AG09319 (cell line): ENCODE data around the gene VAC14.
A peak's percentile ranks its signal among the peaks of the same experiment; 100 is the strongest.

Source experiments
- DNase-seq: peaks from one replicate; pipeline ENCODE4 v3.0.0-alpha.2; 2010; ENCODE audit warnings: low read depth; ENCODE audit errors: extremely low read depth
- CTCF ChIP-seq: IDR thresholded peaks from 2 replicates; pipeline ENCODE4 v1.5.1; 2011; ENCODE audit warnings: low read depth, mild to moderate bottlenecking, inconsistent platforms, low read length, moderate library complexity

The VAC14 gene

GRCh38 chr16:70706948-70707465 is 94.0 kb downstream of the VAC14 start:
- DNase-seq, result peak; percentile 93
- no peak for TF ChIP-seq CTCF

- no peak for TF ChIP-seq CTCF
- no peak for DNase-seq
Measured at GRCh38 chr16:70705056-70705455, 95.9 kb downstream of the VAC14 start.

- DNase-seq, result no peak
- TF ChIP-seq CTCF, result no peak
Measured at GRCh38 chr16:70704586-70704985, 96.4 kb downstream of the VAC14 start.

- TF ChIP-seq CTCF, result no peak
- DNase-seq, result no peak
Measured at GRCh38 chr16:70703835-70704381, 97.0 kb downstream of the VAC14 start.

- TF ChIP-seq CTCF, result peak; percentile 49
- DNase-seq, result peak; percentile 88
Measured at GRCh38 chr16:70703041-70703834, 97.7 kb downstream of the VAC14 start.

GRCh38 chr16:70702624-70703023 is 98.3 kb downstream of the VAC14 start:
- no peak for DNase-seq
- no peak for TF ChIP-seq CTCF

- TF ChIP-seq CTCF, result no peak
Measured at GRCh38 chr16:70701998-70702397, 99.0 kb downstream of the VAC14 start.

More at GRCh38 chr16:70701998-70702397, 99.0 kb downstream of the VAC14 start:
- no peak for DNase-seq
